VCaP (cell line): ENCODE results near the gene CTNNA2.

Source experiments
- H3K27ac ChIP-seq: fragments of 450-650 bp; 2 replicates; pipeline ENCODE4 v1.5.1; 2017
- CTCF ChIP-seq: fragments of 450-650 bp; conservative IDR thresholded peaks from 2 replicates; pipeline ENCODE4 v1.5.1; 2017; ENCODE audit warnings: mild to moderate bottlenecking, moderate library complexity

Gene CTNNA2

GRCh38 chr2:79612999-79613398, 100.1 kb downstream of the CTNNA2 start:
- TF ChIP-seq CTCF: no peak
- no peak overlapping the region for H3K27ac ChIP-seq

GRCh38 chr2:79619442-79619841, 106.6 kb downstream of the CTNNA2 start:
- no peak for TF ChIP-seq CTCF
- H3K27ac ChIP-seq: no peak overlapping the region

- no peak for TF ChIP-seq CTCF
- no peak overlapping the region for H3K27ac ChIP-seq
Observed at GRCh38 chr2:79619976-79620375, 107.1 kb downstream of the CTNNA2 start.

- H3K27ac ChIP-seq: no peak overlapping the region
- no peak for TF ChIP-seq CTCF
Observed at GRCh38 chr2:79620679-79621078, 107.8 kb downstream of the CTNNA2 start.

- H3K27ac ChIP-seq: no peak overlapping the region
- no peak for TF ChIP-seq CTCF
Observed at GRCh38 chr2:79621252-79621651, 108.4 kb downstream of the CTNNA2 start.

GRCh38 chr2:79621755-79622154, 108.9 kb downstream of the CTNNA2 start:
- no peak for TF ChIP-seq CTCF
- no peak overlapping the region for H3K27ac ChIP-seq

GRCh38 chr2:79622508-79622907, 109.7 kb downstream of the CTNNA2 start:
- TF ChIP-seq CTCF: no peak
- H3K27ac ChIP-seq: no peak overlapping the region

- TF ChIP-seq CTCF: no peak
- H3K27ac ChIP-seq: no peak overlapping the region
Observed at GRCh38 chr2:79627237-79627636, 114.4 kb downstream of the CTNNA2 start.
